ENCODE data around the gene WHRN.

Gene WHRN

DNA sequence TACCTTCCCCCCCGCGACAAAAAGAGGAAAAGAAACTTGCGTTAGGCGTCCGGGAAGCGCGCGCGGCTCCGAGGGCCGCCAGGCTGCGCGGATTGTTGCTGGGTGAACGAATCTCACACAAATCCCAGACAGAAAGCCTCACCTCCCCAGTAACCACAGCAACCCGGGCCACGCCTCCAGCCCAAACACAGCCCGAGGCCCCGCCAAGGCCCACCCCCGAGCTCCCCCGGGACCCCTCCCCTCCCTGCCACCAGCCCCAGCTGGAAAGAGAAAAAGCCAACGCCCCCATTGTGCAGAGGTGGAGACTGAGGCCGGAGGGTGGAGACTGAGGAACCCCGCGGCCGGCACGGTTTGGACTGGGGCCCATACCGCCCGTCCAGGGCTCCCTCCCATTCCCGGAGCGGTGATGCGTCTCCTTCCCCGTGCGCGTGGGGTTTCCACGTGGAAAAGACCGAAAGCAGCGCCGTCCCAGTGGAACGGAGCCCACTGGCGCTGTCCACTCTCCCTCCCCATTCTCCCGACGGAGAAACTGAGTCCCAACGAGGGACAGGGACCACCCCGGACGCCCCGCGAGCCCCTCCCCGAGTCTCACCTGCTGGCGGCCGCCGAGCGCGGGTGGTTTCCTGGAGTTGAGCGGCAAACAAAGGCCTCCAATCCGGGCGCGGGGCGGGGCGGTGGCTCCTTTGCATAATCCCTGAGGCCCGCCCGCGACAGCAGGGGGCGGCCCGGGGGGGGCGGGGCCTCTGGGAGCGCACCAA, 107.2 kb downstream of the WHRN start:
- DNase-seq (ENCODE audit: low spot score) = peak; percentile 96

- DNase-seq (ENCODE audit: low spot score) = no peak
Observed at GRCh38 chr9:114397219-114397847, 107.9 kb downstream of the WHRN start.

DNA sequence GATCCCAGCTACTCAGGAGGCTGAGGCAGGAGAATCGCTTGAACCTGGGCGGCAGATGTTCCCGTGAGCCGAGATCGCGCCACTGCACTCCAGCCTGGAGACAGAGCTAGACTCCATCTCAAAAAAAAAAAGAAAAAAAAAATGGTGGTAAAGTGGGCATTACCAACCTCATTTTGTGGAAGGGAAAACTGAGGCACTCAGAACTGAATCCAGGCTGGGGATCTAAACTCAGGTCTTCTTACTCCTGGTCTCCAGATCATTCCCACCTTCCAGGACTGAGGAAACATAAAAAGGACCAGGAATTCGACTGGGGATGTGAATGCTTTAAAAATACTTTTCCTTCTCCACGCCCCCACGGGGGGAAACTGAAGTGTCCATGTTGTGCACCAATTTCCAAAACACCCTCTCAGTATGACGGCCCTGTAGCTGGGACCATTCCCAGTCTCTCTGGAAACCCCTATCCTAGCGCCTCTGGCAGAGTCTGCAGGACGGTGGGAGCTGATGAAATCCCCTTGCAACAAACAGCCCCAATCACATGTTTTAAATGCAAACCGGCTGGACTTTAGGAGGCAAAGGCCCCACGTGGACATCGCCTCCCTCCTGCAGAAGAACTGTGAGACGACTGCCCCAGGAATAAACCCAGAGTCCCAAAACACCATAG, 108.6 kb downstream of the WHRN start:
- DNase-seq (ENCODE audit: low spot score) = no peak

GRCh38 chr9:114395768-114396167, 109.5 kb downstream of the WHRN start:
- DNase-seq (ENCODE audit: low spot score) = no peak

GRCh38 chr9:114395334-114395617, 110.0 kb downstream of the WHRN start:
- DNase-seq (ENCODE audit: low spot score) = no peak

- no peak for DNase-seq (ENCODE audit: low spot score)
Observed at GRCh38 chr9:114394523-114395333, 110.5 kb downstream of the WHRN start.

DNA sequence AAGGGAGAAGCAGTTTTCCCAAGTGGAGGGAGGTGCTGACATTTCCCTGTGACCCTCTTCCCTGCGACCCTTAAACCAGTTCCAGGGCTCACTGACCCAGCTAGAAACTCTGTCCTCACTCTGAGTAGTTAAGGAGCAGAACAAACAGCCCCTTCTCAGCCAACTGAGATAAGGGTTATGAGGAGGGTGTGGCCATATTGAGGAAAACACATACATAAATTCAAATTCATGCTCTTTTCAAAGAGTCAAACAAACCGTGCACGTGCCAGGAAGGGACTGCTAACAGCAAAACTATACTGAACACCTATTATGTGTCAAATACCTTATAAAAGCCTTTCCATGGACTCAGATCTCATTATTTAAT, 112.5 kb downstream of the WHRN start:
- DNase-seq (ENCODE audit: low spot score) = no peak

- DNase-seq (ENCODE audit: low spot score) = no peak
Observed at GRCh38 chr9:114390952-114391351, 114.3 kb downstream of the WHRN start.

DNA sequence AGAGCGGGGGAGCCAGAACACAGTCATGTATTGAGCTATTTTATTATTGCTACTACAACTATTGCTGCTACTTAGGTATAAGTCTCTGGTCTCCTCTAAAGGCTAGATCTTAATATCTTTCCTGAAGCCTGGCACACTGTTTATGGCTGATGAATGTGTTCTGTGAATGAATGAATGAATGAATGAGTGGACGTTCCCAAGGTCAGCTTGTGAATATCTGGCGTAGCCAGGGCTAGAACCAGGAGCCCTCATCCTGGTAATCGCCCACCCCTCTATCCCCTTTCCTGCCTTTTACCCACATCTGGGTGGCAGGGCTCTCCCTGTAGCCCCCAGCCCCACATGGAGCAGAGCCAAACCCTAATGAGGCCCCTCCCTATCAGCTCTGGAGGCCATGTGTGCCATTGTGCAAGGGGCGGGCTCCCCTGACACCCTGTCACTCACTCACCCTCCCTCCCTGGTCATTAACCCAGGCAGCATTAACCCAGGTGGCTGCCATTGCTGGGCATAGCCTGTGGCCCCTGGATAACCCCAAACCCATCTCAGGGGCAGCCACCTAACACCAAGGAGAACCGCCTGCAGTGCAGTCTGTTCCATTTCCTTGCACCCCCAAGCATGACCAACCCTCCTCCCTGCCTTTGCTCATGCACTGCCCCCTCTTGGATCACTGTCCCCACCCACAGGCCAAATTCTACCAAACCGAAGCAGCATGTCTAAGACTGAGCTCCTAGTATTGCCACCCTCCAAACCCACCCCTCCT, 115.5 kb downstream of the WHRN start:
- no peak for DNase-seq (ENCODE audit: low spot score)

- DNase-seq (ENCODE audit: low spot score) = no peak
Observed at GRCh38 chr9:114388764-114389375, 116.4 kb downstream of the WHRN start.

- DNase-seq (ENCODE audit: low spot score) = no peak
Observed at GRCh38 chr9:114388357-114388682, 117.0 kb downstream of the WHRN start.

DNA sequence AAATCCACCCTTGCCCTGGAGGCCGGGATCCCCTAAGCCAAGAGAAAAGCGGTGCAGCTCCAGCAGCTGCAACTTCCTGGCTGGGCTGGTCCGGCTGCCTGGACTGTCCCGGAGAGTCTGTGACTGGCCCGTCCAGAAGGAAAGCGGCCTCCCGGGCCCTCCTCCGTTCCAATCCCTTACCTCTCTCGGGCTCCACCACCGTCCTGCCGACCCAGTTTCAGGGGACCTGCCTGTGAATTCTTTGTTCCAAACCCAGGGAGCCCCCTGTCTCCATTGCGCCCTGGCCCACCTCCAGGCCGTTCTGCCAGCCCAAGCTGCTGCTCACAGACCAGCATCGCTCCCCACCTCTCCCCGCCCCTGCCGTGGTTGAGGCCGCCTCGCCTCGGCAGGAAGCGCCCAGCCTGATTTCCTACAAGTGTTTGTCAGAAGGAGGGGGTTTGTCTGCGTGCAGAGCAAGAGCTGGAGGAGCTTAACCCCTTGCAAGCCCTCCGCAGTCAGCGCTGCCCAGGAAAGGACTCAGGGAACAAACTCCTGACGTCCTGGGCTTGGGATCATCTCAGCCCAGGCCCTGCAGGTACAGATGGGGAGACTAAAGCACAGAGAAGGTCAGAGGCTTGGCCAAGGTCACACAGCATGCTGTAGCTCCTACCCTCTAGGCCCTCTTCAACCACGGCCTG, 117.5 kb downstream of the WHRN start, which contains the start of gene AKNA:
TSS of gene AKNA (minus strand) at position 303 of the 677 bp plus-strand sequence. CDS start 6,649 bp downstream, outside the sequence.
- peak; percentile 88 for DNase-seq (ENCODE audit: low spot score)

DNA sequence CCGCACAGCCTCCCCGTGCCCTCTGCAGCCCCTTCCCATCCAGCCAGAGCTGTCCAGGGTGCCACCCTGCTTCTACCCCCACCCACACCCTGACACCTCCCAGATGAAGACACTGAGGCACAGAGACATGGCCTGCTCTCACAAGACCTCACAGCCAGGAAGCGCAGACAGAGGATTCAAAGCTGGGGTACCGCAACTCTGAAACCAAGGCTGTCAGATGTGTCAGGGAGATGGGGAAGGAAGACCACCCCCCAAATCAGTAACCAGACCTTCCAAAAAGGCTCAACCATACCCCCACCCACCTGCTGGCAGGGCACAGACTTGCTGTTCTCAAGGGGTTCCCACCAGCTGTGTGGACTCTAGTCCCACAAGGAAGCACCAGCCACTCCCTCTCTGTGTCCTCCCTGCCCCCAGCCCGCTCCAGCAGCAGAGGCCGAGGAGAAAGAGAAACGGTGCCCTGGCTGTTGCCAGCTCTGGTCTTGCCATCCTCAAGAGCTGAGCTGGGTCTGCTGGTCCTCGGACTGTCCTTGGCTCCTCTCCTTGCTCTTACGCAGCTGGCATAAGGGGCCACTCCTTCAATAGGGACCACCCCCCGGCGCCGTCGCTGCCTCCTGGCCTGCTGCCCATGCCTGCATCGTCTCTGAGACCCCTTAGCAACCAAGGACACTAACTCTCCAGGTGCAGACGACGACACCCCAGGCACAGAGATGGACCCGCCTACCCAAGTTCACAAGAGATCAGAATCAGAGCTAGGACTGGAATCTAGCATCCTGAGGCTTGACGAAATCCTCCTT, 118.2 kb downstream of the WHRN start:
- DNase-seq (ENCODE audit: low spot score) = no peak

GRCh38 chr9:114386361-114386885, 118.8 kb downstream of the WHRN start:
- no peak for DNase-seq (ENCODE audit: low spot score)

DNA sequence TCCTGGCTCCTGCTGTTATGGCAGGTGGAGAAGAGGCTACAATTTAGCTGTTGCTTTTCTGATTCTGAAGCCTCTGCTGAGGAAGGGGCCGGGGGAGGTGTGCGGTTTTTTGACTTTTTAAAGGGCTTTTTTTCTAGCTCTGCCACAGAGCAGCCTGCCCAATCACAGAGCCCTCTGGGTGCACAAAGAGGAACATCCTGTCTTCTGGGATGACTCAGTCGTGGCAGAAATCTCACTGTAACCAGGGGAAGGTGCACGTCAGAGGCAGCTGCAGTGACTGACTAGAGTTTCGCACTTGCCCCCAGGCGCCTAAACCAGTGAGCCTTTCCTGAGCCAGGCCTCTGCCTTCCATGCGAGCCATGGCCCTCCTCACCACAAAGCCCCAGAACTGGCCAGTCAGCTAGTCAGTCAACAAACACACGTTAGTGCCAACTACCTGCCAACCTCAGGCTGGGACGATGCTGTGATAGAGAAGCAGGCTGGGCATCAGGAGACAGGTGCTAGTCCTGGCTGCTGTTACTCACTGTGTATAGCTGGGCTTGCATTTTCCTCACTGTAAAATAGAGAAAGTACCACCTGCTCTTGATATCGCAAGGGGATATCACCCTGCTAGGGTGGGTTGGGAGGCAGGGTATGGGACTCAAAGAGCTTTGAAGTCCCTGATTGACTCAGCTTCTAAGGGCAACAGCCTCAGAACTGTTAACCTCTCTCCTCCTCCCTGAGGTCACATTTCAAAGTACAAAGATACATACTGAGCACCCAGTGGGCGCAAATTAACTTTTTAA, 119.7 kb downstream of the WHRN start:
- no peak for DNase-seq (ENCODE audit: low spot score)

- DNase-seq (ENCODE audit: low spot score) = no peak
Observed at GRCh38 chr9:114384836-114385396, 120.4 kb downstream of the WHRN start.

DNA sequence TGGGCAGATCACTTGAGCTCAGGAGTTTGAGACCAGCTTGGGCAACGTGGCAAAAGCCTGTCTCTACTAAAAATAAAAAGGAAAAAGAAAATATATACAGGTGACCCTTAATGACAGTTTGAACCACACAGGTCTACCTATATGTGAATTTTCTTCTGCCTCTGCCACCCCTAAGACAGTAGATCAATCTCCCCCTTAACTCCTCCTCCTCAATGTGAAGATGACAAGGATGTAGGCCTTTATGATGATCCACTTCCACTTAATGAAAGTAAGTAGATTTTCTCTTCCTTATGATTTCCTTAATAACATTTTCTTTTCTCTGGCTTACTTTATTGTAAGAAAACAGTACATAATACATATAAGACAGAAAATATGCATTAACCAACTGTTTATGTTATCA, 120.9 kb downstream of the WHRN start:
- DNase-seq (ENCODE audit: low spot score) = no peak

DNA sequence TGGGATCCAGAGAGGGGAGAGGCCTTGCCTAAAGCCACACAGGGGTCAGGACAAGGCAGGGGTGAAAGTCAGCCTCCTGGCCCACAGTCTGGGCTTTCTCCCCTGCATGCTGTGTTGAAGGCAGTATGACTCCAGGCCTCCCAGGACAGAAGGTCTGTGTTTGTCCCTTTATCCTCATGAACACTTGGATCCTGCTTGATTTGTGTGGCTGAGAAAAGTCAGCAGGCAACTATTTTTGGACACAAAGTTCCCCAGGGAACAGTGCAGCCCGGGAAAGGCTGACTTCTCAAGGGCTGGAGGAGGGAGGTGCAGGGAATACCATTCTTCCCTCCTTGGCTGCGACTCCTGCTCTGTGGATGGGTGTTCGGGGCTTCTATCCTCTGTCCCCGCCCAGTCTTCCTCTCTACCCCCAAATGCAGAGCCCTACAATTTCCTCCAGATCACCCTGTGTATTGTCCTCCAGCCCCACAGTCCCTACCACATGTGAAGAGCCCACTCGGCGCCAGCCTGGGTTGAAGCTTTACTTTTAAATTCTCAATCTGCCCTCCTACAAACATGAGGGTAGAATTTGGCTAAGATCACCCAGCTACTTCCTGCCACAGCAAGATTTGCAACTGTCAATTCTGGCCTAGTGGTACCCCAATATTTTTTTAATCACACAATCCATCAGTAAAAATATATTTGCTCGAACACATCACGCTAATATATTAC, 121.6 kb downstream of the WHRN start:
- DNase-seq (ENCODE audit: low spot score) = no peak
